HEK293 (cell line): ENCODE results near the gene FXYD6.
A peak's percentile ranks its signal among the peaks of the same experiment; 100 is the strongest.

Source experiments
- TCF7L2 ChIP-seq: IDR thresholded peaks from 2 replicates; pipeline ENCODE4 v1.6.1; 2011; ENCODE audit warnings: low read depth, mild to moderate bottlenecking, inconsistent platforms, low read length, moderate library complexity, borderline replicate concordance
- ZNF140 ChIP-seq: fragments of 450-650 bp; formaldehyde crosslinking; IDR thresholded peaks from 2 replicates; pipeline ENCODE4 v1.5.1; 2016; ENCODE audit warnings: missing biosample characterization, missing genetic modification characterization
- ZNF311 ChIP-seq: fragments of 450-650 bp; formaldehyde crosslinking; IDR thresholded peaks from 2 replicates; pipeline ENCODE4 v1.5.1; 2017; ENCODE audit warnings: missing biosample characterization, missing genetic modification characterization, borderline replicate concordance
- ZNF350 ChIP-seq: fragments of 450-650 bp; formaldehyde crosslinking; IDR thresholded peaks from 2 replicates; pipeline ENCODE4 v1.5.0; 2017; ENCODE audit warnings: missing biosample characterization, mild to moderate bottlenecking, missing genetic modification characterization
- ZNF423 ChIP-seq: fragments of 450-650 bp; formaldehyde crosslinking; IDR thresholded peaks from 2 replicates; pipeline ENCODE4 v1.5.1; 2016; ENCODE audit warnings: missing biosample characterization, missing genetic modification characterization
- ZNF777 ChIP-seq: fragments of 450-650 bp; formaldehyde crosslinking; IDR thresholded peaks from 2 replicates; pipeline ENCODE4 v1.5.1; 2017; ENCODE audit warnings: missing biosample characterization, missing genetic modification characterization, borderline replicate concordance
- TF ChIP-seq, protein P1 (sequence below): fragments of 450-650 bp; formaldehyde crosslinking; IDR thresholded peaks from 2 replicates; pipeline ENCODE4 v1.5.1; 2016; ENCODE audit warnings: missing biosample characterization, missing genetic modification characterization
- TF ChIP-seq, protein P2 (sequence below): fragments of 450-650 bp; formaldehyde crosslinking; IDR thresholded peaks from 2 replicates; pipeline ENCODE4 v1.5.1; 2016; ENCODE audit warnings: missing biosample characterization, missing genetic modification characterization

DNA sequence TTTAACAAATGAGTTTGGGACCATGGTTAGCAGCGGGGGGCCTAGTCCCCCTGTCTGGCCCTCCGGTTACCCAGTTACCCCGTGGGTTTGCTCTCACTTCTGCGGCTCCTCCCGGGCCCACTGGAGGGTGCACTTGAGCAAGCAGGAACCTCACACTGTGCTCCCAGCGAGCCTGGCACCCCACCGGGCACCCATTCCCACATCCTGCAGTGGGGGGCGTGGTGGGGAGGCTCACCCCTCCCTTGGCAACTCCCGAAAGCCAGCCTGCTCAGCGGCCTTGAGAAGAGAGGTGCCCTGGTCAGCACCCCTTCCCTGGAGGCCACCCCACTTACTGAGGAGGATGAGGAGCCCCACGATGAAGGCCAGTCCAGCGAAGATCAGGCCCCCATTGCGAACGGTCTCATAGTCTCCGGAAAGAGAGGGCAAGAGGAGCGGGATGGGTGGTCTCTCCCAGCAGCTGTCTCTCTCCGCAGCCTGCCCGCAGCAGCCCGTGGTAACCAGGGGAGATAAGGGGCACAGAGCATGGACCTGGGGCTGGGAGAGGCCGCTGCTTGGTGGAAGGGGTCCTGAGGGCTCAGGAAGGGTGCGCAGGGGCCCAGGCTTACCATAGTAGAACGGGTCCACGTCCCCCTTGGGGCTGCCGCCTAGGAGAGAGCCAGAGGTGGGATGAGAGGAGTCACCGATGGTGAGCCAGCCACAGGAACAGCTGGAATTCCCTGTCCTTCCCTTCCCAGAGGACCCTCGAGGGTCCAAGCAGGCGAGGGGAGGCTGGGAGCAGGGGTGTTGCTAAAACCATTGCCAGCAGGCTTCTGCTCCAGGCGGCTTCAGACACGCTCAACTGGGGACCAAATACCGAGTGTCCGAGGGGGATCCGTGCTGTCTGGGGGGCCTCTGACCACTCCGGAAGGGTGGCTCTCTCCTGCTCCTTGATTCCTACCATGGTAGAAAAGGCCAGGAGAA is 54.1 kb downstream of the FXYD6 start:
- TF ChIP-seq, protein P1, sequence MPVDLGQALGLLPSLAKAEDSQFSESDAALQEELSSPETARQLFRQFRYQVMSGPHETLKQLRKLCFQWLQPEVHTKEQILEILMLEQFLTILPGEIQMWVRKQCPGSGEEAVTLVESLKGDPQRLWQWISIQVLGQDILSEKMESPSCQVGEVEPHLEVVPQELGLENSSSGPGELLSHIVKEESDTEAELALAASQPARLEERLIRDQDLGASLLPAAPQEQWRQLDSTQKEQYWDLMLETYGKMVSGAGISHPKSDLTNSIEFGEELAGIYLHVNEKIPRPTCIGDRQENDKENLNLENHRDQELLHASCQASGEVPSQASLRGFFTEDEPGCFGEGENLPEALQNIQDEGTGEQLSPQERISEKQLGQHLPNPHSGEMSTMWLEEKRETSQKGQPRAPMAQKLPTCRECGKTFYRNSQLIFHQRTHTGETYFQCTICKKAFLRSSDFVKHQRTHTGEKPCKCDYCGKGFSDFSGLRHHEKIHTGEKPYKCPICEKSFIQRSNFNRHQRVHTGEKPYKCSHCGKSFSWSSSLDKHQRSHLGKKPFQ = no peak
- TF ChIP-seq, protein P2, sequence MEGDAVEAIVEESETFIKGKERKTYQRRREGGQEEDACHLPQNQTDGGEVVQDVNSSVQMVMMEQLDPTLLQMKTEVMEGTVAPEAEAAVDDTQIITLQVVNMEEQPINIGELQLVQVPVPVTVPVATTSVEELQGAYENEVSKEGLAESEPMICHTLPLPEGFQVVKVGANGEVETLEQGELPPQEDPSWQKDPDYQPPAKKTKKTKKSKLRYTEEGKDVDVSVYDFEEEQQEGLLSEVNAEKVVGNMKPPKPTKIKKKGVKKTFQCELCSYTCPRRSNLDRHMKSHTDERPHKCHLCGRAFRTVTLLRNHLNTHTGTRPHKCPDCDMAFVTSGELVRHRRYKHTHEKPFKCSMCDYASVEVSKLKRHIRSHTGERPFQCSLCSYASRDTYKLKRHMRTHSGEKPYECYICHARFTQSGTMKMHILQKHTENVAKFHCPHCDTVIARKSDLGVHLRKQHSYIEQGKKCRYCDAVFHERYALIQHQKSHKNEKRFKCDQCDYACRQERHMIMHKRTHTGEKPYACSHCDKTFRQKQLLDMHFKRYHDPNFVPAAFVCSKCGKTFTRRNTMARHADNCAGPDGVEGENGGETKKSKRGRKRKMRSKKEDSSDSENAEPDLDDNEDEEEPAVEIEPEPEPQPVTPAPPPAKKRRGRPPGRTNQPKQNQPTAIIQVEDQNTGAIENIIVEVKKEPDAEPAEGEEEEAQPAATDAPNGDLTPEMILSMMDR = peak; percentile 57
- no peak for TF ChIP-seq ZNF350
- no peak for TF ChIP-seq ZNF311
- no peak for TF ChIP-seq ZNF777 (tag by site-specific recombination)
- TF ChIP-seq ZNF423 (tag by site-specific recombination) = no peak
- no peak for TF ChIP-seq ZNF140 (tag by site-specific recombination)
- no peak for TF ChIP-seq TCF7L2
